GDM1 (cell line): ENCODE measurements around the gene UBE2Q2.
A peak's percentile ranks its signal among the peaks of the same experiment; 100 is the strongest.
"Not testable (repeated sequence)": the region's sequence is repeated elsewhere in the genome, so short reads cannot be mapped to it uniquely, and the experiment has no call there.

Source experiments
- DNase-seq: peaks from one replicate; lab custom pipeline; 2025; lab: John Stamatoyannopoulos, UW

UBE2Q2 gene

GRCh38 chr15:75823860-75824613 is 19.2 kb upstream of the UBE2Q2 start:
- DNase-seq = no peak

GRCh38 chr15:75827691-75828090 is 15.6 kb upstream of the UBE2Q2 start:
- DNase-seq = no peak

- no peak for DNase-seq
These were observed 14.8 kb upstream of the UBE2Q2 start for GRCh38 chr15:75828429-75828828.

GRCh38 chr15:75830910-75831805 is 12.1 kb upstream of the UBE2Q2 start:
- no peak for DNase-seq

GRCh38 chr15:75831806-75832102 is 11.5 kb upstream of the UBE2Q2 start:
- DNase-seq = no peak

GRCh38 chr15:75832114-75832513 is 11.1 kb upstream of the UBE2Q2 start:
- no peak for DNase-seq

- no peak for DNase-seq
These were observed 9.2 kb upstream of the UBE2Q2 start for GRCh38 chr15:75834021-75834420.

- no peak for DNase-seq
These were observed 7.0 kb upstream of the UBE2Q2 start for GRCh38 chr15:75835990-75836958.

GRCh38 chr15:75836959-75837334 is 6.3 kb upstream of the UBE2Q2 start:
- DNase-seq = peak; percentile 43

GRCh38 chr15:75840659-75841058 is 2.6 kb upstream of the UBE2Q2 start:
- no peak for DNase-seq

GRCh38 chr15:75841626-75842025 is 1.6 kb upstream of the UBE2Q2 start:
- no peak for DNase-seq

- DNase-seq = peak; percentile 52
These were observed 683 bp downstream of the UBE2Q2 start for GRCh38 chr15:75843678-75844581.

GRCh38 chr15:75844629-75845335 is 1.5 kb downstream of the UBE2Q2 start:
- no peak for DNase-seq

GRCh38 chr15:75849167-75849566 is 5.9 kb downstream of the UBE2Q2 start:
- DNase-seq = no peak

- no peak for DNase-seq
These were observed 7.5 kb downstream of the UBE2Q2 start for GRCh38 chr15:75850708-75851107.

- DNase-seq = not testable (repeated sequence)
These were observed 8.3 kb downstream of the UBE2Q2 start for GRCh38 chr15:75851566-75851965.

GRCh38 chr15:75857886-75858285 is 14.6 kb downstream of the UBE2Q2 start:
- no peak for DNase-seq

GRCh38 chr15:75861750-75862402 is 18.6 kb downstream of the UBE2Q2 start:
- no peak for DNase-seq

- DNase-seq = no peak
These were observed 19.5 kb downstream of the UBE2Q2 start for GRCh38 chr15:75862796-75863195.
